Spleen (tissue), 11 donors: ENCODE results near the gene AGPAT2. TPM values are rescaled to one million over a fixed set of nuclear protein-coding genes. Genes with fewer than 3 reads are reported as not detected.

ENCODE experiments used
- DNase-seq: peaks from one replicate; pipeline ENCODE4 v3.0.0-alpha.2; 2020
- H3K27ac ChIP-seq, 8 donors: fragments of 200-600 bp; sonication (generic) in 7 of 8; 1 replicate in 4 of 8; 2 replicates in 4 of 8; pipeline versions ENCODE4 v1.5.0 to v1.8.0; 2016 to 2021; ENCODE audit warnings: inconsistent platforms in 4 of 8, mild to moderate bottlenecking in 4 of 8, moderate library complexity in 1 of 8
- H3K27me3 ChIP-seq, 7 donors: fragments of 200-600 bp; sonication (generic) in 6 of 7; replicated peaks in 1 of 7; 1 replicate in 4 of 7; 2 replicates in 3 of 7; pipeline versions ENCODE4 v1.5.0 to v1.8.0; 2016 to 2021; ENCODE audit warnings: inconsistent platforms in 3 of 7, mild to moderate bottlenecking in 1 of 7
- H3K36me3 ChIP-seq, 6 donors: fragments of 200-600 bp; sonication (generic) in 5 of 6; 1 replicate in 4 of 6; 2 replicates in 2 of 6; pipeline versions ENCODE4 v1.5.0 to v1.8.0; 2016 to 2021; ENCODE audit warnings: inconsistent platforms in 2 of 6
- H3K4me1 ChIP-seq, 6 donors: fragments of 200-600 bp; sonication (generic) in 5 of 6; 1 replicate in 3 of 6; 2 replicates in 3 of 6; pipeline versions ENCODE4 v1.5.0 to v1.8.0; 2016 to 2021; ENCODE audit warnings: inconsistent platforms in 3 of 6
- H3K4me3 ChIP-seq, 8 donors: fragments of 200-600 bp; sonication (generic) in 7 of 8; 1 replicate in 4 of 8; 2 replicates in 4 of 8; pipeline versions ENCODE4 v1.5.0 to v1.8.0; 2016 to 2021; ENCODE audit warnings: inconsistent platforms in 4 of 8, mild to moderate bottlenecking in 4 of 8, moderate library complexity in 2 of 8
- H3K9me3 ChIP-seq, 8 donors: fragments of 200-600 bp; sonication (generic) in 7 of 8; 1 replicate in 4 of 8; 2 replicates in 4 of 8; pipeline versions ENCODE4 v1.5.0 to v1.8.0; 2016 to 2021; ENCODE audit warnings: inconsistent platforms in 4 of 8
- POLR2A ChIP-seq, 3 donors: fragments of 450-650 bp; IDR thresholded peaks; one replicate each; pipeline ENCODE4 v1.5.1; 2017; ENCODE audit warnings: antibody characterized with exemption in 3 of 3, mild to moderate bottlenecking in 1 of 3
- POLR2AphosphoS5 ChIP-seq, 3 donors: sonication (generic); formaldehyde crosslinking; IDR thresholded peaks; one replicate each; pipeline ENCODE4 v1.5.1; 2017; ENCODE audit warnings: antibody characterized with exemption in 3 of 3
- WGBS, 5 donors: extraction: QIAGEN DNeasy Blood & Tissue Kit in 3 of 5; methylation state at CpG; one replicate each; pipeline versions ENCODE4 v1.1.5 to v1.1.7; 2013 to 2018; 5-methylcytosine and 5-hydroxymethylcytosine counted together
- intact Hi-C: fragments of 100-400 bp; cut with DNase I; formaldehyde crosslinking; loops from one replicate; pipeline ENCODE4 v1.15.0; 2023; ENCODE audit warnings: low total_unique reads
- polyA plus RNA-seq, 3 donors: library from polyadenylated mRNA; stranded (reverse); fragments of 200-250 nt; gene quantifications; one replicate each; pipeline ENCODE4 v1.2.1, GENCODE V29; 2013
- total RNA-seq, 7 donors: library from RNA; depleted of rRNA in 3 of 7; stranded (reverse); fragments of >200 nt in 3 of 7; fragmentation: NEBNext Ultra II Directional in 4 of 7; extraction: Animal tissue kit (Norgen Biotek cat#: 25700) in 4 of 7; gene quantifications; one replicate each; pipeline versions ENCODE4 v1.1.0 to v1.2.1, GENCODE V29; 2016 to 2021
- TF ChIP-seq, protein P1 (sequence below), 11 experiments: fragments of 200-600 bp in 7 of 11; fragments of 450-650 bp in 4 of 11; sonication (generic) in 4 of 11; IDR thresholded peaks in 8 of 11; conservative IDR thresholded peaks in 3 of 11; 1 replicate in 7 of 11; 2 replicates in 4 of 11; pipeline versions ENCODE4 v1.4.0 to v1.8.0; 2016 to 2021; ENCODE audit warnings: antibody characterized with exemption in 11 of 11, inconsistent platforms in 4 of 11, mild to moderate bottlenecking in 1 of 11
- donor health status: healthy with polysubstance abuse.
- donor health status: DM: no; HTN: no; CAD: no; lungs with moderate emphysema.
- donor health status: DM: no; HTN: no; CAD: no.
- donor health status: Bipolar disorder and iron deficiency.
- donor health status: healthy.
- donor health status: DM: no; HTN: no; CAD: no.
- donor health status: DM: yes; HTN: yes; CAD: no.

AGPAT2 gene
- total and polyA plus RNA-seq, 10 donors, result 26.9 to 47.7 (median 38.3) TPM

DNA sequence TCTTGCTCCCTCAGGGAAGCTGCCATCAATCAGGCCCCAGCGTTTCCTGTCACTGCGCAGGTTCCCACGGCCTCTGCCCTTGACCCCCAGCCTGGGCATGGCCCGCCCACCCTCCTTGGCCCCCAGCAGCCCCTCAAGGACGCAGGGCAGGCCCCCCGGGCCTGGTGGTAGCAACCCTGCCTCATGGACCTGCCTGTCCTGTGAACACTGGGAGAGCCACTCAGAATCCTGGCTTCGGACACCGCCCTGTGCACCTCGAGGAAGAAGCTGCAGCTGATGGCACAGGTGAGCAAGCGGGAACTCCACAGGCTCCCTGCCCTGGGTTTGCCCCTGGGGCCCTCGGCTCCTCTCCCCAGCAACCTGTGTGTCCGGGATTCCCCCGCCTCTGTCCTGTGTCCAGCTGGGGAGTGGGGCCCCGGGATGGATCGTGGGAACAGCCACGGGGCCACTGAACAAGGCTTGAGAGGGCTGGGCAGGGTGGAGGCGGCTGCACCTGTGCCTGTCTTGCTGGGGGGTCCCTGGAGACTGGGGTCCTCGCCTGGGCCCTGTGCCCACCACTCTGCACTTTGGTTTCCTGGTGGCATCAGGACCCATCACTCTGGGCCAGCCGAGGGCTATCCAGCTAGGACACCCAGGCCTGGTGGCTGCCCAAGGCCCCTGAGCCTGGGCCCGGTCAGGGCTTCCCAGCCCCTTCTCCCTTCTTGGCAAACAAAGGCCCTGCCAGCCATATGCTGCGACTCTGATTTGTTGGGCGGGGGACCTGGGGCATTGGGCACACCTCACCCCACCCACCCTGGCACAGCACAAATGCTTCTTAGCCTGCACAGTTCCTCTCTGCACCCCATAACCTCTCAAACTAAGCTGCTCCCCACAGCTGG lies 58.0 kb downstream of the AGPAT2 start:
- no peak overlapping the region for H3K27ac ChIP-seq
- H3K27me3 ChIP-seq, result peaks cover 0 to 67% (median 4%) of the 10 kb centered on the region in 7 donors
- H3K4me1 ChIP-seq, result peaks cover 21 to 77% (median 54%) of the 10 kb centered on the region in 6 donors
- no peaks in the 10 kb centered on the region for H3K36me3 ChIP-seq
- H3K4me3 ChIP-seq, result no peak overlapping the region
- TF ChIP-seq POLR2AphosphoS5 (IDR thresholded peaks at IDR 0.05), result no peak
- intact Hi-C loops, result no loop called here
- H3K9me3 ChIP-seq, result no peaks in the 10 kb centered on the region
- 65 to 74% (median 67%) methylated on average over 12 to 22 of the region's 22 CpGs for WGBS, 5 donors
- DNase-seq, result peak; percentile 74

DNA sequence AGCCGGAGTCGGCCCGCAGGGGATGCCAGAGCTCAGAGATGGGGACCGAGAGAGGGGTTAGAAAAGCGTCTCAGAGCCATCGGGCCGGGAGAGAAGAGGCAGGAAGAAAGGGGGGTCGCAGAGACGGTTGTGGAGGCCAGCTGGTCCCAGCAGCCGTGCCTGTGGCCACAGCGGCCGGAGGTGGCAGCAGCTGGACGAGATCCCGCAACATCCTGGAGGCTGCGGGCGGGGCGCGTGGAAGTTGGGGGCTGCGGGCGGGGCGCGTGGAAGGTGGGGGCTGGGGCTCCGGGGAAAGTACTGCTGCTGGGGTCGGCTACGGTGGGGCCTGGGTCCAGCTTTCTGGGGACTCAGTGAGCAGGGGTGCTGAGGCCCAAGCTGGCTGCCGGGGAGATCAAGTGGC lies 59.0 kb downstream of the AGPAT2 start:
- H3K4me1 ChIP-seq, result peaks cover 21 to 87% (median 63%) of the 10 kb centered on the region in 6 donors

DNA sequence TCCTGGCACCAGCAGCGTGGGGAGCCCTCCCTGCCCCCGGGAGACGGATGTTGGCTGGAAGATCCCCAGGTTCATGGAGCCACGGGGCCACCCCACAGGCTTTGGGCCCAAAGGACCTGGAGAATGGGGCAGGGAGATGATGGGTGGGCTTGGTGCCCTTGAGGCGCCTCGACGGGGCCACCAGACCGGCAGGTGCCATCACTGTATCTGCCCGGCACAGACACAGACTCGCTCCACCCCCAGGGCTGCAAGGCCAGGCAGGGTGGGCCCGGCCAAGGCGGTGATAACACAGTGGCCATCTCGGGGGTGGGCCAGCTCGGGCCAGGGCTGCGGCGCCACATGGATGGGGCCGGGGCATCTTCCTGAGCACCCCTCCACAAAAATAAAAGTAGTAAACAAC lies 59.6 kb downstream of the AGPAT2 start:
- Histone ChIP-seq H3K4me3 (no peak overlapping the region), H3K27me3 (peaks cover 0 to 68% (median 4%) of the 10 kb centered on the region in 7 donors), H3K4me1 (peaks cover 21 to 92% (median 63%) of the 10 kb centered on the region in 6 donors), H3K27ac (no peak overlapping the region), H3K9me3 (no peaks in the 10 kb centered on the region), H3K36me3 (no peaks in the 10 kb centered on the region)
- TF ChIP-seq POLR2A (IDR thresholded peaks at IDR 0.05) (no peak), POLR2AphosphoS5 (IDR thresholded peaks at IDR 0.05) (no peak)
- TF ChIP-seq, protein P1, sequence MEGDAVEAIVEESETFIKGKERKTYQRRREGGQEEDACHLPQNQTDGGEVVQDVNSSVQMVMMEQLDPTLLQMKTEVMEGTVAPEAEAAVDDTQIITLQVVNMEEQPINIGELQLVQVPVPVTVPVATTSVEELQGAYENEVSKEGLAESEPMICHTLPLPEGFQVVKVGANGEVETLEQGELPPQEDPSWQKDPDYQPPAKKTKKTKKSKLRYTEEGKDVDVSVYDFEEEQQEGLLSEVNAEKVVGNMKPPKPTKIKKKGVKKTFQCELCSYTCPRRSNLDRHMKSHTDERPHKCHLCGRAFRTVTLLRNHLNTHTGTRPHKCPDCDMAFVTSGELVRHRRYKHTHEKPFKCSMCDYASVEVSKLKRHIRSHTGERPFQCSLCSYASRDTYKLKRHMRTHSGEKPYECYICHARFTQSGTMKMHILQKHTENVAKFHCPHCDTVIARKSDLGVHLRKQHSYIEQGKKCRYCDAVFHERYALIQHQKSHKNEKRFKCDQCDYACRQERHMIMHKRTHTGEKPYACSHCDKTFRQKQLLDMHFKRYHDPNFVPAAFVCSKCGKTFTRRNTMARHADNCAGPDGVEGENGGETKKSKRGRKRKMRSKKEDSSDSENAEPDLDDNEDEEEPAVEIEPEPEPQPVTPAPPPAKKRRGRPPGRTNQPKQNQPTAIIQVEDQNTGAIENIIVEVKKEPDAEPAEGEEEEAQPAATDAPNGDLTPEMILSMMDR (IDR thresholded peaks at IDR 0.05 in 8 of 11, conservative IDR thresholded peaks at IDR 0.05 in 3 of 11), result no peak
- 75 to 85% (median 80%) methylated on average over 12 to 17 of the region's 17 CpGs for WGBS, 5 donors
- intact Hi-C loops, result no loop called here
- DNase-seq, result peak; percentile 78

More for the DNA sequence above, 59.0 kb downstream of the AGPAT2 start:
- no peak overlapping the region for H3K4me3 ChIP-seq
- intact Hi-C loops, result no loop called here
- WGBS, 5 donors, result 18 to 27% (median 22%) methylated on average over 25 to 26 of the region's 26 CpGs
- peaks cover 0 to 67% (median 4%) of the 10 kb centered on the region in 7 donors for H3K27me3 ChIP-seq
- TF ChIP-seq, protein P1 (IDR thresholded peaks at IDR 0.05 in 8 of 11, conservative IDR thresholded peaks at IDR 0.05 in 3 of 11), result no peak
- peak in 1 of 3 donors; percentile 13 for TF ChIP-seq POLR2AphosphoS5 (IDR thresholded peaks at IDR 0.05)
- H3K36me3 ChIP-seq, result no peaks in the 10 kb centered on the region
- DNase-seq, result no peak
- peak overlapping the region in 1 of 8 donors; percentile 11 for H3K27ac ChIP-seq
- H3K9me3 ChIP-seq, result no peaks in the 10 kb centered on the region

DNA sequence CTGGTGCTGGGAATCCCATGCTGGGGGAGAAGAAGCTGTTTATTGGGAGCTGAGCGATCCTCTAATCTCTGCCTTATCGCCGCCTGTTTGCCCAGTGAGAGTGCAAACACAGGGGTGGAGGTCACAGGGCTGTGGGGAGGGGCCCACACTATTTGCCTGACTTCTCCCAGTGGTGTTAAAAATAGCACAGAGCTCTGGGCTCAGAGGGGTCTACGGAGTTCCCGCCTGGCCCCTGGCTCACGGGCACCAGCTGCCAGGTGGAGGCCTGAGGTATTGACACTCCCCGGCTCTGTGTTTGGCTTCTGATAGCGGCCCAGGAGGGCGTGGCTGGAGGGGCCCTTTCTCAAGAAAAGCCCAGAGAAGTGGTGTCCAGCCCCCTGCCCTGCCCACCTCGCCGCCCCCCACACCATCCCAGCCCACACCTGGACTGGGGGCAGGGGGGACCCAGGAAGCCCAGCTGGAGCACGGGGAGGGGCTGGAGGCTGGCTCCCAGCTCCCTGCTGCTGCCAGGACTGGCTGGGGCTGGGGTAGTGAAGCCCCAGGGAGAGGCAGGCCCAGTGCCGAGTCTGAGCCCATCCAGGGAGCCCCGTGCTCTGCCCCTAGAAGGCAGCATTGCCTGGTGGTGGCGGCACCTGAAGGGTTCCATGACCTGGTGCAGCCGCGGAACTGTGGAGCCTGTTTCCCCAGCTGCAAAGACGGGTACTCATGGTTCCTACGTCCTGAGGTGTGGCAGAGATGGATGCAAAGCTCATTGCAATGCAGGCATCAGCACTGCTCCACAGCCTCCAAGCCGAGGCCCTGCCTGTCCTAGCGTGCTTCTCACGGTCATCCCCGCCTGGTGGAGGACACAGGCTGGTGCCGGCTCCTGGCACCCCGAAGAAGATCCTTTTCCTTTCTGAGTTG lies 60.3 kb downstream of the AGPAT2 start:
- H3K9me3 ChIP-seq, result no peaks in the 10 kb centered on the region
- H3K4me1 ChIP-seq, result peaks cover 21 to 98% (median 65%) of the 10 kb centered on the region in 6 donors
- no peak for DNase-seq
- 79 to 86% (median 83%) methylated on average over 16 to 25 of the region's 25 CpGs for WGBS, 5 donors
- TF ChIP-seq, protein P1 (IDR thresholded peaks at IDR 0.05 in 8 of 11, conservative IDR thresholded peaks at IDR 0.05 in 3 of 11), result no peak
- TF ChIP-seq POLR2AphosphoS5 (IDR thresholded peaks at IDR 0.05) (no peak), POLR2A (IDR thresholded peaks at IDR 0.05) (no peak)
- H3K27me3 ChIP-seq, result peaks cover 0 to 68% (median 4%) of the 10 kb centered on the region in 7 donors
- intact Hi-C loops, result no loop called here
- H3K4me3 ChIP-seq, result no peak overlapping the region
- no peaks in the 10 kb centered on the region for H3K36me3 ChIP-seq
- H3K27ac ChIP-seq, result no peak overlapping the region
